ENCODE results near the gene TIGD6.

GRCh38 chr5:150015415-150015814, 15.0 kb upstream of the TIGD6 start:
- TF ChIP-seq EZH2phosphoT487 (IDR thresholded peaks at IDR 0.05) (no peak), CTCF (IDR thresholded peaks at IDR 0.05) (no peak), EZH2 (IDR thresholded peaks at IDR 0.05) (no peak)

Data from neural progenitor cell (in vitro differentiated cells).